Renal cortex interstitium (tissue), 11 donors: ENCODE data around the gene MADD. TPM values are rescaled to one million over a fixed set of nuclear protein-coding genes. Genes with fewer than 3 reads are reported as not detected.

Experiments
- DNase-seq, 11 donors: peaks; one replicate each; pipeline ENCODE4 v3.0.0-alpha.2; 2013; ENCODE audit warnings: low read depth in 9 of 11, low spot score in 4 of 11; ENCODE audit errors: extremely low read depth in 1 of 11
- polyA plus RNA-seq, 3 donors: library from polyadenylated mRNA; unstranded; fragments of 120-200 nt; gene quantifications; one replicate each; pipeline ENCODE4 v1.2.1, GENCODE V29; 2013; ENCODE audit not compliant: insufficient read length in 3 of 3

The MADD gene
- polyA plus RNA-seq, 3 donors, result 41.5 to 53.3 (median 47.2) TPM

DNA sequence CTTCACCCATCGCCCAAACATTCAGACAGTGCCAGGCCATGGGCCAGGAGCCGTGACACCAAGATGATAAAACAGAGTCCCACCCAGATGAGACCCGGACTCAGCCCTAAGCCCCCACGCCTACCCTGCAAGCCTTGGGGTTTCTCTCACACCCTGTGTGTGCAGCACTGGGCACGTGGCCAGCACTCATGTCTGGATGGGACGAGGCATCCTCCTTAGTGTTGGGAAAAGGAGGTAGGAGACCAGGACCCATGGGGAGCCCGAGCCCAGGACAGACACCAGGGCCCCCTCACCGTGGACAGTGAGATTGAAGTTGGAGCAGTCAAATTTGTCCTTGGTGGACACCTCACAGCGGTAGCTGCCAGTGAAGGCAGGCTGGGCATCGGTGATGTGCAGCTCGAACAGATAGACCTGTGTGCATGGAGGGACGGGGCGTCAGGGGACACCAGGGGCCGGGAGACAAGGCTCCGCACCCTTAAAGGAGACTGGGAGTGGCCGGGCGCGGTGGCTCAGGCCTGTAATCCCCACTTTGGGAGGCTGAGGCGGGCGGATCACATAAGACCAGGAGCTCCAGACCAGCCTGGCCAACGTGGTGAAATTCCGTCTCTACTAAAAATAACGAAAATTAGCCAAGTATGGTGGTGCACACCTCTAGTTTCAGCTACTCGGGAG lies 78.3 kb downstream of the MADD start:
- DNase-seq, result no peak

DNA sequence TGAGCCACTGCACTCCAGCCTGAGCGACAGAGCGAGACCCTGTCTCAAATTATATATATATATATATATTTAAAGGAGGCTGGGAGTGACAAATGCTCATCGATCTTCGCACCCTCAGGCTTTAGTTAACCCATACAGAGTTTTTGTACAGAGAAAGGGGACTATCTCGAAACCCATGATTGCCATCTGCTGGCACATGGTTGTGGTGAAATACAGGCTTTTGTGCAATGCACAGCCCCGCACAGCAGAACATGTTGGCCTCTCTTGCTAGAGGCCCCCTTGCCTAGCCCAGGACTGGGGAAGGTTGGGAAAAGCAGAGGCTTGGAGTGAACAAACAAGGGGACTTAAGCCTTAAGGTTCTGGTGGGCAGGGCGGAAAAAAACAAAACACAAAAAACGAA lies 78.9 kb downstream of the MADD start:
- DNase-seq, result no peak

- DNase-seq, result no peak
Measured at GRCh38 chr11:47349521-47350095, 79.7 kb downstream of the MADD start.

DNA sequence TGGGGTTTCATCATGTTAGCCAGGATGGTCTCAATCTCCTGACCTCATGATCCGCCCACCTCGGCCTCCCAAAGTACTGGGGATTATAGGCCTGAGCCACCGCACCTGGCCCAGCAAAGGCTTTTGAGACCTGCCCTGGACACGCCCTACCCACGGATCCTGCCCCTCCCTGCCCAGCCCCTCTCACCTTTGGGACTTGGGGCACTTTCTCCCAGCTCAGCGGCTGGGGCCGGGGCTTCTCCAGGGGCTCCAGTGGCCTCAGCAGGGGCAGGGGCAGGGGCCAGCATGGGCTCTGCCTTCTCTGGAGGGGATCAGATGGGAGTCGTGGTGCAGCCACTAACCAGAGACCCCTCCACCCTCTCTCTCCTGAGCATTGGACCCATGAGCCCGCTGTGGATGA lies 80.4 kb downstream of the MADD start:
- no peak for DNase-seq

DNA sequence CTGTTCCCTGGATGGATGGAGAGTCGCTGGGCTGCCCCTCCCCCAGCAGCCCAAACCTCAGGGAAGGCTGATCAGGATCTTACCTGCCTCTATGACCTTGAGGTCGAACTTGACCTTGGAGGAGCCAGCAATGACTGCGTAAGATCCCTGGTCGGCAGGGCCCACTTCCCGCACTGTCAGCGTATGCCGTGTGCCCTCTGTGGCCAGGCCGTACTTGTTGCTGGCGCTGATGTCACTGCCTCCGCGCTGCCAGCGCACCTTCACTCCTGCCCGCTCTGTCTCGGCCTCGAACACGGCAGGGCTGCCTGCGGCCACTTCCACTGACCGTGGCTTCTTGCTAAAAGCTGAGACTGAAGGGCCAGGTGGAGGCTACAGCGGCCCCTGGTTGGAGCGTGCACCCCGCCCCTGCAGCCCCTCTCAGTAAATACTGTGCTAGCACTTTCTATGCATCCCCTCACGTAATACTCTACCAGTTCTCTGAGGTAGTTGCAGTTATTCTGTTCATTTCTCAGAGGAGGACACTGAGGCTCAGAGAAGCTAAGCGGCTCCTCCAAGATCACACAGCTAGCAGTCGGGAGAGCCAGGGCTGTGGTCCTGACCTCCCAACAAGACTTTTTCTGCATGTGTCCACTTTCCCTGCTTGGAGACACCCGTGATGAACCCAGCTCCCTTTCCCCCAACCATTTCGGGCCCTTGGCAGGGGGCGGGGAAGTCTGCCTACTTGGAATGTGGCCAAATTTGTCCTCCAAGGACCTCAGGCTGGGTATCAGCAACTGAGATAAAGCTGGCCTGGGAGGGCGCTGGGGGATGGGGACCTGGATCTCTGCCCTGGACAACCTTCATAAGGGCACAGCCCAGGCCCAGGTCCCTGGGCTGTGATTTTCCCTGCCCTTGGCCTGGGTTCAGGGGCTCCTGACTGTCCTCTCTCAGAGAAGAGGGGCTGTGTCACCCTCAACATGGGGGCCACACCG lies 81.5 kb downstream of the MADD start:
- DNase-seq, result no peak

GRCh38 chr11:47352556-47352955 lies 82.6 kb downstream of the MADD start, which contains the start of gene MYBPC3:
MYBPC3 (minus strand) TSS chr11:47352702; CDS start chr11:47352647, 55 bp downstream.
- no peak for DNase-seq

DNA sequence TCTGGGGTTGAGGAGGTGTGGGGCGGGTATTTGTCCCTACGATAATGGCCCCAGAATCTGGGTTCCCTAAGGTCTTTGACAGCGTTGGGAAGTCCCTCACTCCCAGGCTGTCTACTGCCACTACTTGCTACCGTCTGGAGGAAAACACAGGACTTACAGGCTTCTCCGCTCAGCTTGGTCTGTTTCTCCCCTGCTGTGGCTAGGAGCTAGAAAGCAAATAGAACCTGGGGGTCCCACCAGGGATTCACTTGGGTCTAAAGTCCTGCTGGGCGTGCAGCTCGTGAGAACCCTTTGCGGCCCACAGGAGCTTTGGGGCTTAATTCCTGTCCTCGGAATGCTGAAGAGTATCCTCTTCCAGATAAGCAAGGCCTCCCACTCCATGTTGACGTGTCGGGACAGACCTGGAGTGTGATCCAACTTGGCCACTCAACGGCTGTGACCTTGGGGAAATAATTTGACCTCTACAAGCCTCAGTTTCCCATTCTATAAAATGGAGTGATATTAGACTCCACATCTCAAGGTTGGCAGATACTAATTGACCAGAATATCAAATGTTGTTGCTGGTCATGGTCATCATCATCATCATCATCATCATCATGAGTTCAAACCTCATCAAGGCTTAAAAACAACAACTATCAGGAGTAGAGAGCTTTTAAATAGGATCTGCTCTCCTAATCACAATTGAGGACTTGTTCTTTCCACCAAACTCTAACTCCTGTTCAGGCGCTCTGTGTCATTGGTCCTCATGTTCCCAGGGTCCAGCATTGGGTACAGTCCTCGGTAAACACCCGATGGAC lies 84.2 kb downstream of the MADD start:
- no peak for DNase-seq

GRCh38 chr11:47354913-47355282 lies 85.0 kb downstream of the MADD start:
- no peak for DNase-seq

GRCh38 chr11:47355283-47356128 lies 85.6 kb downstream of the MADD start:
- DNase-seq, result peak; percentile 72 to 91 (median 88)

GRCh38 chr11:47356129-47356997 lies 86.4 kb downstream of the MADD start:
- no peak for DNase-seq

DNA sequence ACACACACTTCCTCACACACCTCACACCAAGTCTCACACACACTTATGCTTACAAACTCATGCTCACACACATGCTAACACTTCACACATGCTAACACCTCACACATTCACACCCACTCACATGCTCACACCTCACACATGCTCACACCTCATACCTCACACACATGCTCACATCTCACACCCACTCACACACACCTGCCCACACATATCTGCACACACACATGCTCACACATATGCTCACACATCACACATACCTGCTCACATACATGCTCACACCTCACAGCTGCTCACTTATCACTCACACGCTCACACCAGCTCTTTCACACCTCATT lies 87.0 kb downstream of the MADD start:
- no peak for DNase-seq

- DNase-seq, result no peak
Measured at GRCh38 chr11:47357985-47358730, 88.2 kb downstream of the MADD start.

GRCh38 chr11:47358731-47359051 lies 88.8 kb downstream of the MADD start:
- no peak for DNase-seq

- no peak for DNase-seq
Measured at GRCh38 chr11:47359162-47359561, 89.2 kb downstream of the MADD start.

GRCh38 chr11:47359586-47359985 lies 89.7 kb downstream of the MADD start:
- DNase-seq, result no peak

DNA sequence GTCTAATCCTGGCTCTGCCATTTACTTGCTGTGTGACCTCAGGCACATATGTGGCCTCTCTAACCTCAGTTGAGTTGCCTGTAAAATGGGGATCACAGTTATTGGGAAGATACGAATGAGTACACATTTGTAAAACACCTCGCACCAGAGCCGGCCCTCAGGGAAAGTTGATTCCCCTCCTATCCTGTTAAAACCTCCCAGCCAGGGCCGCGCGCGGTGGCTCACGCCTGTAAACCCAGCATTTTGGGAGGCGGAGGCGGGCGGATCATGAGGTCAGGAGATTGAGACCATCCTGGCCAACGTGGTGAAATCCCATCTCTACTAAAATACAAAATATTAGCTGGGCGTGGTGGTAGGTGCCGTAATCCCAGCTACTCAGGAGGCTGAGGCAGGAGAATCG lies 90.4 kb downstream of the MADD start:
- no peak for DNase-seq

DNA sequence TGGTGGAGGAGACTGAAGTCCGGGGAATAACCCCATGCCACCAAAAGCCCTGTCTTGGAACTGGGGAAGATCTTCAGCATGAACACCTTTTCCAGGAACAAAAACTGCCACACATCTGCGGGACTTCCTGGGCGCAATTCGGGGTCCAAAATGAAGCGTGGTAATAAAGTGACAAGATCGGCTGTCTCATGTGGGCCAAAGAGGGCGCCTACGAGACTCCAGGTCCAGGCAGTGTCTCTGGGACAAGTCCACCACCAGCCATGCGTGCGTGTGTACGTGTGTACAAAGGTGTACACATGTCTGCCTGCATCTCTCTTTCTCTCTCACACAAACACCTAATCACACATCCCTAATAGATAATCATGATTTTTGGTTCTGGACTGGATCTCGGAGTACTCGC lies 91.5 kb downstream of the MADD start:
- no peak for DNase-seq
